SU-DHL-6 (cell line): Measurements from ENCODE around the gene BBS4.

Source experiments
- EZH2phosphoT487 ChIP-seq: fragments of 200-600 bp; sonication (generic), shearing (Covaris generic); conservative IDR thresholded peaks from 2 replicates; pipeline ENCODE4 v1.6.1; 2018; ENCODE audit warnings: mild to moderate bottlenecking, antibody characterized with exemption, low read length, moderate library complexity, mixed read lengths
- TF ChIP-seq, protein P1 (sequence below): fragments of 200-600 bp; sonication (generic); IDR thresholded peaks from one replicate; pipeline ENCODE4 v1.5.1; 2017; ENCODE audit warnings: antibody characterized with exemption, mild to moderate bottlenecking, low read length, moderate library complexity; ENCODE audit not compliant: insufficient read depth, poor library complexity, severe bottlenecking

DNA sequence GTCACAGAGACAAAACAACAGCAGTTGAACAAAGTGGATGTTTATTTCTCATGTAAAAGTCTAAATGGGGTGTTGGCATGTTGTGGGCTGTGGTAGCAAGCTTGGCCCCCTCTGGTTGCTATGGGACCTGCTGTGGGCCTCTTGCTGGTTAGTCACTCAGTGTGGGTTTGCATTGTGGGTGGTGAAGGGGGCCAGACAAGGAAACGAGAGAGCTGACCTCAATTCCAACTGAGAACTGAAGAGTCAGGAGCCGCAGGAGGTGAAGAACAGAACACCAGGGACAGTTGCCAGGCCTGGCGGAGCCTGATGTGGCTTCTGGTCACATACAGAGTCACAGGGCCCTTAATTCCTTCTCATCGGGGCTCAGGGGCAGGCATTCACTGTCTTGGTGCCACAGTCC is 99.4 kb downstream of the BBS4 start:
- TF ChIP-seq, protein P1, sequence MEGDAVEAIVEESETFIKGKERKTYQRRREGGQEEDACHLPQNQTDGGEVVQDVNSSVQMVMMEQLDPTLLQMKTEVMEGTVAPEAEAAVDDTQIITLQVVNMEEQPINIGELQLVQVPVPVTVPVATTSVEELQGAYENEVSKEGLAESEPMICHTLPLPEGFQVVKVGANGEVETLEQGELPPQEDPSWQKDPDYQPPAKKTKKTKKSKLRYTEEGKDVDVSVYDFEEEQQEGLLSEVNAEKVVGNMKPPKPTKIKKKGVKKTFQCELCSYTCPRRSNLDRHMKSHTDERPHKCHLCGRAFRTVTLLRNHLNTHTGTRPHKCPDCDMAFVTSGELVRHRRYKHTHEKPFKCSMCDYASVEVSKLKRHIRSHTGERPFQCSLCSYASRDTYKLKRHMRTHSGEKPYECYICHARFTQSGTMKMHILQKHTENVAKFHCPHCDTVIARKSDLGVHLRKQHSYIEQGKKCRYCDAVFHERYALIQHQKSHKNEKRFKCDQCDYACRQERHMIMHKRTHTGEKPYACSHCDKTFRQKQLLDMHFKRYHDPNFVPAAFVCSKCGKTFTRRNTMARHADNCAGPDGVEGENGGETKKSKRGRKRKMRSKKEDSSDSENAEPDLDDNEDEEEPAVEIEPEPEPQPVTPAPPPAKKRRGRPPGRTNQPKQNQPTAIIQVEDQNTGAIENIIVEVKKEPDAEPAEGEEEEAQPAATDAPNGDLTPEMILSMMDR, result no peak
- no peak for TF ChIP-seq EZH2phosphoT487
